ENCODE results near the gene SERTAD2.

The SERTAD2 gene

DNA sequence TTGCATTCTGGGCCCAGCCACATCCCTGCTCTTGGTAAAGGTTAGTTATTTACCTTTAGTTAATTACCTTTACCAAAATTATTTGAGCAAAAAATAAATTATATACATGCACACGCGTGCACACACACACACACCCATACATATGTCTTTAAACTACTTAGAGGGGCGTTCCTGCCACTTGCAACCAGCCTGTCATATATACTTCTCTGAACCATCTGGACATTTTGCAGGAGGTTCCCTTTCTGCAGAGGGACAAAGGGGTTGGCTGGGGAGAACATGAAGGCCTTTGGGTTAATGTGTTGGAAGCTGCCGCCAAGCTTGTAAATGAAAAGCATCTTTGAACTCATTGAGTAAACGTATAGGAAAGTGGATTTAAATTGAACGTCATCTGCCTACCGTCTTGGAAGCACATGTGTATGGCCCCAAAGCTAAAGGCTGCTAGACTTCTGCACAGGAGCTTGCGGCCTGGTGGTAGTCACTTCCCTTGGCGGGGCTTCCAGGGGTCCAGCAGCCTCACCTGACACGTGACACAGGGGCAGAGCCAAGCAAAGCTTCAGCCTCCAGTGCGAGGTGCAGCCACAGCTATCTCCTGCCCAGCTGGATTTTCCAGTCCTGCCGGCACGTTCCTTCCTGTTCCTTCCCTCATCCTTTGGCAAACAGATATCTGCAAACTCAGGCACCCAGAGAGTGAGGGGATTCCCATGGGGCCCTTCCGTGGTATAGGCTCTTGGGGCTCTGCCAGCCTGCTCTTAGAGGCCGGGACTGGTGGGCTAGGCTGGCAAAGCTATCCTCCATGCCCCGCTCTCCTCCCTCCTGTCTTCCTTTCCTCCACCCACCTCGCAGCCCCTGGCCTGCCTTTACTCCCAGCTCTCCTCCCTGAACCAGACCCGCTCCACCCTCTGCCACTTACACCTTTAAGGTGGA lies 46.1 kb downstream of the SERTAD2 start:
- DNase-seq (ENCODE audit: low read depth in 2 of 2) = no peak

DNA sequence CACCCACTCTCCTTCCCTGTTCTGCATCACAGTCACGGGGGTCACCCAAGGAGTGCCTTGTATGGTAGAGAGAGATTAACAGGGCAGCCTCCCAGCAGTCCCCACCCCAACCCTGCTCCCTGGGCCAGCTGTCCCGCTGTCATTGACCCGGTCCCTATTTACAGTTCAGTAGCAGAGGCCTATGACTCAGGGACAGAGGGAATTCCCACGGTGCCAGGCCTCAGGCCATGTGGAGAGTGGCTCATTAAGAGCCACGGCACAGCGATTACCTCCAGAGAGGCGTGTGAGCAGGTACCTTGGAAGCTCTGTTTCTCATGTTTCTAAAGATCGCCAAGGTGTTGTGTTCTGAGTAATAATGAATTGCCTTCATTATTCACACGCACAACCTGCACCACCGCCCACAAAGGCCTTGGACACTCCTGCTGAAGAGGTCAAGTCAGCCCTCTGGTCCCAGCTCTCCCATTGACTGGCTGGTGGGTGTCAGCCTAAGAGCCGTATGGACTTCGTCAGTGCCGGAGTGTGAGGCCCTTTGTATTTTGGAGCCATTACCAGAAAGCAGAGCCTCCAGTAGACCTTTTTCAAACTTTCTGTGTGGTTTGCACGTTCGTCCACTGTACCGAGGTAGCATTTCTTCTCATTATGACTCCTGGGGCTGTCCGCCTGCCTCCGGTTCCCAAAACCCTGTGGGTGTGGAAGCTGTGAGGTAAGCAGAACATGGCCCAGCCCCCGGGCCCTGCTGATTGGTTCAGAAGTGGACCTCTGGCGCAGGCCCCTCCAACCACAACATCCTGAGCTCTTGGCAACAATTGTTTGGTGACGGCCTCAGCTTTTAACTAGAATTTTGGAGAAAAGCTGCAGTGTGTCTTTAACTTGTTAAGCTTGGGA lies 47.0 kb downstream of the SERTAD2 start:
- peak; percentile 50 to 59 for DNase-seq (ENCODE audit: low read depth in 2 of 2)

DNA sequence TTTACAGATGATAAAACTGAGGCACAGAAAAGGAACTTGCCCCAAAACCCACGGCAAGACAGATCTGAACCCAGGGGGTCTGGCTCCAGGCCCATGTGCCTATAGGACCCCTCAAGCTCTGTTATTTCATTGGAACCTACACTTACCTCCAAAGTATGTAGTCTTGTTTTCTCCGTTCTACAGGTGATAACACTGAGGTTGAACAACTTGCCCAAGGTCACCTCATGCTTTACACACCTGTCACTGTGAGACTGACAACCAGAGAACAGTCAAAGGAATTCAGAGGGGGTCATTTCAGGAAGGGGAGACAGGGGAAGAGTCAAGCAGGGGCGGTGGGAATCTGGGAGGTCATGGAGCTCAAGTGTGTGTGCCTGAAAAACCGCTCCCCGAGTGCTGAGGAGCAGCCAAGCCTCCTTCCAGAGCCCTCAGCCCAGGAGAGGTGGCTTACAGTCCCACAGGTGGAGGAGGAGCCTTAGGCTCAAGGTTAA lies 47.7 kb downstream of the SERTAD2 start:
- DNase-seq (ENCODE audit: low read depth in 2 of 2) = no peak

DNA sequence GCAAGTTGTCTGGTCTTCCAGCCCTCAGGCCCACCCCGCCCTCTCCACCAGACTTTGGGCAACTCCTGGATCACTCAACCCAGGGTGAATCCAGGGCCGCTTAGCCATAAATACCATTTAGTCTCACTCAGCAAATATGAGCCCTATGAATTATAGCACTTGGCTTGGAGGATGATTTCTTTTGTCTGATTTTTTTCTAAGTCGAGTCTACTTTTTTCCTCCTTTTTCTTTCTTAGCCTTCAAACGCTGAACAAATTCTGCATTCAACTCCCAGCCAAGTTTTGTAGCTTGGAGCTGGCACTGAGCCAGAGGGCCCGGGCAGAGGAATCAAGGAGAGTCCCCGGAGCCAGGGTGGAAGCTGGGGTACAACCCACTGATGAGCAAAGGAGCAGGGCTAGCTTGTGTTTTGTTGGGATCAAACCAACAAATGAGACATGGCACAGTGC lies 48.7 kb downstream of the SERTAD2 start:
- DNase-seq (ENCODE audit: low read depth in 2 of 2) = no peak

DNA sequence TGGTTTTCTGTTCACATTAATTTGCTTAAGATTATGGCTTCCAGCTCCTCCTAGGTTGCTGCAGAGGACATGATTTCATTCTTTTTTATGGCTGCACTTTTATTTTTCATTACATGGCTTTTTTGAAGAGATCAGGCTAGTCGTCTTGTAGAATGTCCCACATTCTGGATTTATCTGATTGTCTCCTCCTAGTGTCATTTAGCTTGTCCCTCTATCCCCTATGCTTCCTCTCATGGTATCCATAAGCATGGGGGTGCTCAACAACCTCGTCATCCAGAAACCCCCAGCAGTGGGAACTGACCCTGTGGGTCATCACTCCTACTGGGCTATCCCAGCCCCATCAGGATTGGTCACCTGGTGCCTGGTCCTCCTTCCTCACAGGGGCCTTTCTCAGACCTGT lies 49.6 kb downstream of the SERTAD2 start:
- no peak for DNase-seq (ENCODE audit: low read depth in 2 of 2)

DNA sequence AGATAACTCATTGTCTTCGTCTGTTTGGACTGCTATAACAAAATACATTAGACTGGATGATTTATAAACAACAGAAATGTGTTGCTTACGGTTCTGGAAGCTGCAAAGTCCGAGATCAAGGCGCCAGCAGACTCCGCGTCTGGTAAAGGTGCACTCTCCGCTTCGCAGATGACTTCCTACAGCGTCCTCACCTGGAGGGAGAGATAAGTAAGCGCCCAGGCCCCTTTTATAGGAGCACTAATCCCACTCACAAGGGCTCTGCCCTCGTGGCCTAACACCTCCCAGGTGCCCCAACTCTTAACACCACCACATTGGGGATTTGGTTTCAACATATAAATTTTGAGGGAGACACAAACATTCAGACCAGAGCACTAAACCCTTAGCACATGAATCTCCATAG lies 51.3 kb downstream of the SERTAD2 start:
- no peak for DNase-seq (ENCODE audit: low read depth in 2 of 2)

DNA sequence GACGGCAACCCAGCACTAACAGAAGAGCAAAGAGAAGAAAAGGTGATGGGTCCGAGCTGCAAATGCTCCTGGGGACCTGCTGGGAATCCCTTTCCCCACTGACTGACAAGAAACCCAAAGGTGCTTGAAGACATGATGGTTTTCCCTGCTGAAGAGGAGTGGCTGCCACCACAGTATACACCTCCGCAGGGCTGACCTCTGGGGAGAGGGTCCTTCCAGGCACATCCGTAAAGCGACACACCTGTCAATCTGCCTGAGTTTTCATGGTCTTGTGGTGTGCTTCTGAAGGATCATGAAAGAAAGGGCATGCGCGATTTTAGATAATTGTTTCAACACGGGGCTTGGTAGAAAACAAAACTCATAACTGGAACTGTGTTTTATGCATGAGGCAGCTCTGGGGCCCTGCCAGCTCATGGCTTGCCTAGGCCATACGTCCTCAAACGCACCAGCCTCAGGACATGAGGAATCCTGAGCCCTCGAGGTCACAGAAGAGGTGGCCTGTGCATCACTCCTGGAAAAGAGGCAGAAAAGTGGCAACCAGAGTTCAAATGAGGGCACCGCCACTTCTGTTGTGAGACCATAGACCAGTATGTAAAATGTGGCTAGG lies 51.8 kb downstream of the SERTAD2 start:
- DNase-seq (ENCODE audit: low read depth in 2 of 2) = no peak

DNA sequence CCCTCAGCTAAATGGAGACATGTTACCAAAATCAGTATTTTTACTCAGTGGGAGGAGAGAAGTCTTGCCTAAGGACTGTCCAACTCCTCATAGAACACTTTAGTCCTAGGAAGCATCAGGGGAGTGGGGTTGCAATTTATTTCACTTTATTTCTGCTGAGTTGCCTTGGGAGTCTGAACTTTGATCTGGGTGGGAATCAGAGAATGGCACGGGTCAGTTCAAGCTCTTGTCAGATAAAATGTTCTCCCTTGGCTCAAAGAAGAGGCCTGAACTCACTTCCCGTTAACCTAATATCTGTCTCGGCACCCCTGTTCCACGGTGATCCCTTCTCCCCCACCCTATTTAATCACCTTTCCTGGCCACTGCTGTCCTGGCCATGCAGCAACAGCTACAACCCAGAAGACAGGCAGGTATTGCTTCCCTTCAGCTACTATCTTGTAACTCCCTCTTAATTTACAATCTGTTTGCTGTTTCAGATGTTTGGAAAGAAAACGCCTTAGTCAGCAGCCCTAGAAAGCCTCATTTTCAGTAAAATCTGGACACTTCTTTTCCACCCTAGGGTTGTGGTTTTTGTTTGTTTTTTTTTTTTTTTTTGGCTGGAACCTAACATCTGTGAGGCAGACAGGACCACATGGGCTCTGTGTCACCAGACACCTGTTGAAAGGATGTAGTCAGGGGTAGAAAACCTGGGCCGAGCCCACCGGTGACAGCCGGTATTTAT lies 52.5 kb downstream of the SERTAD2 start:
- no peak for DNase-seq (ENCODE audit: low read depth in 2 of 2)

DNA sequence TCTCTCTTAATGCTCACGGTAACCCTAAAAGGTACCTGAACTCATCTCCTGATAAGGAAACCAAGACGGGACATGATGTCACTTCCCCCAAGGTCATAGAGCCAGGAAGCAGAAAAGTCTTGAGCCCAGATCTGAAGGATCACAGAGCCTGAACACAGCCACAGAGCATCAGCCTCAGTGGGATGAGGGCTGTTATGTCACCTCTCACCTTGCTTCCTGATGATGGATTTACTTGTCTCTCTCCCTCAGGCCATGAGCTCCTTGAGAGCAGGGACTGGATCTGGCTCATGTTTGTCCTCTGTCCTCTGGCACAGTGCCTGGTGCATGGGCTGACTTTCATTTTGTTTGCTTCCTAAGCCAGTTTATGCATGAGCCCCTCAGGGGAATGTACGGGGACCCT lies 54.2 kb downstream of the SERTAD2 start:
- DNase-seq (ENCODE audit: low read depth in 2 of 2) = no peak

DNA sequence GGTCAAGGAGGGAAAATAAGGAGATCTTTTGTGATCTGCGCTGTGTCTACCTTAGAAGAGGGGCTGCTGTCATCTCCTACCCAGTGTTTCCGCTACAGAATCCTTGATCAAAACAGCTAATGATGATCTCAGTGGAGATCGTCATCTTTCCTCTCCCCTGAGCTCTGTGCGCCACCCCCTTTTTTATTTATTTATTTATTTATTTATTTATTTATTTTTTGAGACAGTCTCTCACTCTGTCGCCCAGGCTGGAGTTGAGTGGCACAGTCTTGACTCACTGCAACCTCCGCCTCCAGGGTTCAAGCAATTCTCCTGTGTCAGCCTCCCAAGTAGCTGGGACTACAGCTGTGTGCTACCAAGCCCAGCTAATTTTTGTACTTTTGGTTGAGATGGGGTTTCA lies 55.5 kb downstream of the SERTAD2 start:
- no peak for DNase-seq (ENCODE audit: low read depth in 2 of 2)

DNA sequence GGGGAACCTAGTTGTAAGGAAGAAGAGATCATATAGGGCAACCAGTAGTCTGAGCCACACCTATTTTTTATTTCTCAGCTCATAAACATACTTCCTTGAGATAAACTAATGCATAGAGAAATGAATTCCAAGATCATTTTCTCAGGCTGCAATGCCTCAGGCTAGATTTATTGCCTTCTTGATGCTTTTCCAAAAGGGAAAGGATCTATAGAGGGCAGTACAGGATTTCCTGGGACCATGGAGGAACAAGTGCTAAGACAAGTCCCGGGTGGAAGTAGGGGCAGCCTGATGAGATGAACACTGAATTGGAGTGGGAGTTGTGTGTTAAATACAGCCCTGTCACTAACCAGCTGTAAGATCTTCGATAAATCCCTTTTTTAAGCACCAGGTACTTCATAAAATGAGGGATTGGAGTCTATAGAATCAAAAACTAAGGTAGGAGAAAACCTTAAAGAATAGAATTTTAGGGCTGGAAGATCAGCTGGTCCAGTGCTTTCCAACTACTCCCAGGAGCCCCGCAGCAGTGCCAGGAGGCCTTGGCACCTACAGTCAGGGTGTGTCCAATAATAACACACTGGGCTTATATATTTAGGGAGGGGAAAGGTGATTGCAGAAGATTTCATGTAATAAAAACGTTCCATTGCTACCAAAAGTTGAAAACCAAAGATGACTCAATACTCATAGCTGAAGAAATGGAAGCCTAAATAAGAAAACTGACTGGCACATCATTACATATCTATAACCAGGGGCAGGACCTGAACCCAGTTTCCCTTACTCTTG lies 58.1 kb downstream of the SERTAD2 start:
- DNase-seq (ENCODE audit: low read depth in 2 of 2) = no peak

DNA sequence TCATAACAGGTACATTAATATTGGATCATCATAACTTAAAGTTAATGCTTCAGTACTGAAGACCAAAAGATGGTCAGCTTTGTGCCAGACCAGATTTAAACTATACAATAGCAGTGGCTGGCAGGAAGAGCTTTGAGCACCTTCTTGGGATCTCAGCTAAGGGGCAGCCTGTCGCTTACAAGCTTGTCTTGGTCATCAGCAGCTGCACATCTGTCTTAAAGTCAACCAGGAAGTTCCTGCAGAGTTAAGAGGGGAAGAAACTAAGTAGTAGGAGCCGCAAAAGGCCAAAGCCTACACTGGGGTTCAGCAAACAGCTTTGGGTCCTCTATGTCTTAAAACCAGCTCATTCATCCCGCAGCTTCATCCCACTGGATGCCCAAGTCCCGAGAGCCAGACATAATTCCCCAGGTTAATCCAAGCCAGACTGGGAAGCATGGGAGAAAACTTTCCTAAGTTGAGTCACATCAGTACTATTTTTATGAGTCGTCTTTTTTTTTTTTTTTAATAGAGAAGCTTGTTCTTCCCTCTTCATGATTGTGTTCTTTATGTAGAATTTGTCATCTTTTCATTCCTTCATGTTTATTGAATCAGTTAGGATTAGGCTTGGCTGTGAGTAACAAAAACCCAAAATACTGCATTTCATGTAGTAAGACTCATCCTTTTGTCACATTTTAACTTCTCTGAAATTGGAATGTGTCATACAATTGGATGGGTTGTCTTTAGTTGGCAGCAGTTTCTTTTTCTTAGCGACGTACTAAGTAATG lies 59.3 kb downstream of the SERTAD2 start:
- DNase-seq (ENCODE audit: low read depth in 2 of 2) = no peak

DNA sequence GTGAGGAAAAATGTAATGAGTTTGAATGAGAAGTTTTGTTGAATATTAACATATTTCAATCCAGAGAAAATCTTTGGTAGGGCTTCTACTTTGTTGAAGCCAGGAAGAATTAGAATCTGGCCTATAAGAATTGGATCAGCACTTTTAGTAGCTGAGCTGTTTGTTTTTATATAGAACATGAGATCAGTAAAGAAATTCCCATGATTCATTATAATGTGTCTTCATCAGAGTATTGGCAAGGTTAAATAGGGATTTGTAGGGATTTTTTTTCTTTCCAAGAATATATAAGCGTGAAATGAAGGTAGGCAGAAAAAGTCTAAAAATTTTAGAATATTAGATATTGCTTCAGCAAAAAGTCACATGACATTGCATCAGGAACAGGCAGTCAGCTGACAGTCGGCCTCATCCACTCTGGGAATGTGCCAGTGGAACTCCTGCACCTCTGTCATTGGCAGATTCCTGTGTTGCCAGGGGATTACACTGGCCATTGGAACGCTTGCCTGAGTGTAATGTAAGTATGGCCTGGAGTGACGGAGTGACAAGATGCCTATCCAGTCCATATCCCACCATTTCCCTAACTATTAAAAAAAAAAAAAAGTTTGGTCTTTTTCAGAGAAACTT lies 60.6 kb downstream of the SERTAD2 start:
- no peak for DNase-seq (ENCODE audit: low read depth in 2 of 2)

DNA sequence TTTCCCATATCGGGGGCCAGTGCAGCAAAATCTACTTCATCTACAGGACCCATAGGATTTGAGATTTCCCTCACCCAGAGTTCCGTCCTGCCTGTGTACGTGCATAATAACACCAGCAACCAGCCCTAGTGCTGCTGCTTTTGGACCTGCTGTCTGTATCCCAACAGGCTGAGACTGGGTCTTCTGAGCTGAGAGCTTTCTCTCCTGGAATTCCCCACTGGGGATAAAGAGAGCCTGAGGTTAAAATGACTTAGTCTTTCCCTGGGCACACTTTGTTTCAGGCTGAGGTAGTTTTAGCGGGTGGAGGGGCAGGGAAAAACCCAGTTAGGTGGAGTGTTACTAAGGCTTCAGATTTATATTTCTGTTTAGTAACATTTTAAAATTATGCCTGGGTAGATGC lies 62.5 kb downstream of the SERTAD2 start:
- no peak for DNase-seq (ENCODE audit: low read depth in 2 of 2)

DNA sequence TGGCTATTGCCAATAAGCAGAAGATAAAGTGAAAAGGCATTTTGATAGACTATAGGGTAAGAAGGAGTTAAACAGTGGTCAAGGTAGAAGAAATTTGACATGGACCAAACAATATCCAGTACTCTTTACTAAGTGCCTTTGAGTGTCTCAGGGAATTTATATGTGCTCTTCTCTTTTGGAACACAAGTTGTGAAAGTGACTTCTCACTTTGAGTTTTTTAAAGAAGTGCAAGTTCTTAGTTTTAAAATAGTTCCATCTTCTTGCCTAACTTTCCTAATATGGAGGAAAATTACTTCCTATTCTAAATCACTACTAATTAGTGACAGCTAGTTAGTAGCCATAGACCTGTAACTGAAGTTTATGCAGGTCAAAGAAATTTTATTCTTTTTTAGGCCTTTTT lies 66.2 kb downstream of the SERTAD2 start:
- no peak for DNase-seq (ENCODE audit: low read depth in 2 of 2)

DNA sequence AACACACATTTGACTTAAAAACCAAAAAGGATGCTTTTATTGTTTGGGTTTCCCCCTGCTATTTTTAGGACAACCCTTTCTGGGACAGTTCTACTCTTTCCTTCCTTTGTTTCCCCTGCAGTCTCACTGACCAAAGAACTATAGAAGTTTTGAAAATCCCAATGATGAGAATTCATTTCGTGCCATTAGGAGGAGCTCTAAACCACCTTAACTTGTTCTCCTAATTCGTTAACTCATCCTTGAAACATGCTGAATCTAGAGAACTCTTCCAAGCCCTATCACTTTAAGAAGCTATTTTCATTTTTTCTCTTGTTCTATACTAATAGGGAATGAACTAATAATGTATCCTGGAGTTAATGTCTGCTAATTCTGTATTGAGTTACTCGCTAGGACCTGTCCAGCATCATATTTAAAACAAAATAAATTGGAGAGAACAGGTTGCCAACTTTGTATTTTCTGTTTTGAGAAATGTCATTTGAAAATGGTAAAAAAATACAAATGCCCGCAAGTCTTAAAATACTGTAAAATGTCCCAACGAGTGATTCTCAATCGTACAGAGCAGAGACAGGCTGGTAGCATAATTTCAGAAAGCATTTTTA lies 66.7 kb downstream of the SERTAD2 start:
- DNase-seq (ENCODE audit: low read depth in 2 of 2) = no peak

DNA sequence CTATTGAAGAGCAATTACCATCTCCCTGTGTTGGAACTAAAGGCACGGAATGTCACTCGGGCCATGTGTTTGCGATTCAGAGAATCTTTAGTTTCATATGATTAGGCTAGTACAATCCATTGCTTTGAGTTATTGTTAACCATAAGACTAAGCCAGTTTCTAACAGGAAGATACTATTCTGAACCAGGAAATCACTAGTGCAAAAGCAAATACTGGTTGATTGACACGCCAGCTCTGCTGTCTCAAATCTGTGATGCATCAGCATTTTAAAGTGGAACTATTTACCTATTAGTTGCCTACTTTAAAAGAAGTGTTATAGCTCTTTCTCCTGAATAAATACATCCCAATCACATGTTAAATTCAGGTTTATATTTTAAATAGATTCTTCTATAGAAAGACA lies 67.7 kb downstream of the SERTAD2 start:
- no peak for DNase-seq (ENCODE audit: low read depth in 2 of 2)

DNA sequence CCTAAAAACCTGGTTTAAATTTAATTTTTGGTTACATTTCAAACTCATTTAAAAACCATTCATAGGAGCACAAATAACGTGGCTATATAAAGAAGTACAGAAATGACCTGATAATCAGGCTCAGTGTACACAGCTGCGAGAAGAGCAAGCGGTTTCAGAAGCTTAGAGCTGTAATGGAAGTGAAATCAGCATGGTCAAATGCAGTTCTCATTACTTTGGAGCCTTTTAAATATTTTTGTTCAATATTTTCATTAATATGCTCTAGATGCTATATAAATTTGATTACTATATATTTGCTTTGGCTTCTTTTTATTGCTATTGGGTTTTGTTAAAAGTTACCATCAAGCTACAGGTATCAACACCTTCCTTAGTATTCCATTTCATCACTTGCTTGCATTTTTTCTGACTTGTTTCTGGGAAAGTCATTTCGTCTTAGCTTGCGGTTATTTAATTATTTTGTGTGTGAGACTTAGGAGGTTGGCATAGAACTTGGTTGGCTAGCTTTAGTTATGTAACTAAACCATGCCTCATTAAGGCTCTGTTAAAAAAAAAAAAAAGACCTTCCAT lies 70.9 kb downstream of the SERTAD2 start:
- no peak for DNase-seq (ENCODE audit: low read depth in 2 of 2)
